H1 (cell line): Measurements from ENCODE around the gene ZBTB26. TPM values are rescaled to one million over a fixed set of nuclear protein-coding genes. Genes with fewer than 3 reads are reported as not detected.

Experiments
- CTCF ChIA-PET: fragments of 300-600 bp; sonication (Branson Sonifier 250); formaldehyde crosslinking; loops from one replicate; lab custom pipeline; 2021; ENCODE audit not compliant: partially characterized antibody; lab: Charles Lee
- POLR2A ChIA-PET: fragments of 300-600 bp; sonication (Branson Sonifier 250); formaldehyde crosslinking; loops from one replicate; lab custom pipeline; 2021; ENCODE audit warnings: inconsistent platforms; ENCODE audit not compliant: partially characterized antibody; lab: Charles Lee
- DNase-seq, 2 experiments: peaks; one replicate each; pipeline versions ENCODE4 v3.0.0 to v3.0.0-alpha.2; 2010 to 2022; ENCODE audit warnings: low spot score in 2 of 2, low read depth in 1 of 2, mixed read lengths in 1 of 2
- FAIRE-seq: peaks from 2 replicates; lab custom pipeline; 2011; peaks lifted over from hg19 to GRCh38; lab: Jason Lieb, UNC
- H2AFZ ChIP-seq: 2 replicates; pipeline ENCODE4 v1.8.1; 2012; ENCODE audit warnings: low read length, inconsistent platforms
- H2AK5ac ChIP-seq: 2 replicates; pipeline ENCODE4 v1.6.1; 2013; ENCODE audit warnings: low read depth, low read length
- H2BK120ac ChIP-seq: replicated peaks from 2 replicates; pipeline ENCODE3; 2013; ENCODE audit warnings: low read depth, low read length, inconsistent platforms
- H2BK12ac ChIP-seq: 2 replicates; pipeline ENCODE4 v1.6.1; 2013; ENCODE audit warnings: low read depth, low read length
- H2BK15ac ChIP-seq: 2 replicates; pipeline ENCODE4 v1.6.1; 2013; ENCODE audit warnings: low read length
- H2BK20ac ChIP-seq: 2 replicates; pipeline ENCODE4 v1.6.1; 2013; ENCODE audit warnings: low read length
- H2BK5ac ChIP-seq: 2 replicates; pipeline ENCODE4 v1.6.1; 2013; ENCODE audit warnings: low read depth, low read length
- H3K14ac ChIP-seq: 2 replicates; pipeline ENCODE4 v1.6.1; 2013; ENCODE audit warnings: inconsistent platforms; ENCODE audit not compliant: insufficient read length
- H3K18ac ChIP-seq: 2 replicates; pipeline ENCODE4 v1.6.1; 2013; ENCODE audit warnings: low read length; ENCODE audit errors: extremely low read depth
- H3K23ac ChIP-seq: 2 replicates; pipeline ENCODE4 v1.6.1; 2013; ENCODE audit warnings: inconsistent platforms; ENCODE audit not compliant: insufficient read length
- H3K23me2 ChIP-seq: 2 replicates; pipeline ENCODE4 v1.6.1; 2013; ENCODE audit warnings: low read depth, low read length
- H3K27ac ChIP-seq: 2 replicates; pipeline ENCODE4 v1.6.1; 2011; ENCODE audit warnings: low read depth, low read length, inconsistent platforms
- H3K27me3 ChIP-seq, 4 experiments: replicated peaks in 1 of 4; 1 replicate in 1 of 4; 2 replicates in 3 of 4; pipeline versions ENCODE4 v1.6.1 to v1.8.1; 2011 to 2013; ENCODE audit warnings: low read length in 3 of 4, mild to moderate bottlenecking in 3 of 4, inconsistent platforms in 2 of 4, mixed read lengths in 2 of 4, moderate library complexity in 1 of 4; ENCODE audit not compliant: control insufficient read depth in 3 of 4, insufficient read depth in 3 of 4; ENCODE audit errors: extremely low read depth in 1 of 4
- H3K36me3 ChIP-seq, 4 experiments: 2 replicates each; pipeline versions ENCODE4 v1.6.1 to v1.8.1; 2011 to 2013; ENCODE audit warnings: mild to moderate bottlenecking in 4 of 4, low read length in 3 of 4, moderate library complexity in 2 of 4, control low read depth in 1 of 4, inconsistent platforms in 1 of 4; ENCODE audit not compliant: insufficient read depth in 4 of 4, control insufficient read depth in 2 of 4
- H3K4ac ChIP-seq: replicated peaks from 2 replicates; pipeline ENCODE3; 2013; ENCODE audit warnings: low read length, low read depth, mixed read lengths, inconsistent platforms; ENCODE audit not compliant: insufficient read length
- H3K4me1 ChIP-seq, 4 experiments: replicated peaks in 1 of 4; 1 replicate in 1 of 4; 2 replicates in 3 of 4; pipeline versions ENCODE4 v1.6.1 to v1.8.1; 2011 to 2013; ENCODE audit warnings: low read length in 3 of 4, inconsistent platforms in 2 of 4, mixed read lengths in 1 of 4; ENCODE audit not compliant: insufficient read depth in 4 of 4, control insufficient read depth in 3 of 4
- H3K4me2 ChIP-seq, 2 experiments: 2 replicates each; pipeline versions ENCODE4 v1.6.1 to v1.8.1; 2011 to 2013; ENCODE audit warnings: low read depth in 2 of 2, low read length in 2 of 2, control low read depth in 1 of 2, inconsistent platforms in 1 of 2, mild to moderate bottlenecking in 1 of 2; ENCODE audit not compliant: insufficient read depth in 1 of 2
- H3K4me3 ChIP-seq, 4 experiments: fragments of 200-600, 300-600 bp in 1 of 4; sonication (generic), shearing (Covaris generic), sonication (Bioruptor Twin) in 1 of 4; 2 replicates each; pipeline versions ENCODE4 v1.5.1 to v1.8.1; 2011 to 2016; ENCODE audit warnings: low read length in 4 of 4, low read depth in 3 of 4, control low read depth in 2 of 4, inconsistent platforms in 2 of 4, mild to moderate bottlenecking in 2 of 4, mixed read lengths in 1 of 4, moderate library complexity in 1 of 4; ENCODE audit not compliant: insufficient read depth in 2 of 4; ENCODE audit errors: extremely low read depth in 1 of 4
- H3K56ac ChIP-seq: replicated peaks from 2 replicates; pipeline ENCODE3; 2013; ENCODE audit warnings: low read depth, mild to moderate bottlenecking, mixed read lengths, low read length, inconsistent platforms; ENCODE audit not compliant: insufficient read length
- H3K79me1 ChIP-seq: 2 replicates; pipeline ENCODE4 v1.6.1; 2013; ENCODE audit warnings: low read depth, low read length, control low read depth
- H3K79me2 ChIP-seq, 2 experiments: 2 replicates each; pipeline versions ENCODE4 v1.6.1 to v1.8.1; 2012 to 2013; ENCODE audit warnings: low read length in 2 of 2, mild to moderate bottlenecking in 2 of 2, inconsistent platforms in 1 of 2; ENCODE audit not compliant: insufficient read depth in 2 of 2, control insufficient read depth in 1 of 2
- H3K9ac ChIP-seq, 4 experiments: replicated peaks in 1 of 4; 1 replicate in 1 of 4; 2 replicates in 3 of 4; pipeline versions ENCODE4 v1.6.1 to v1.8.1; 2011 to 2013; ENCODE audit warnings: low read depth in 3 of 4, low read length in 3 of 4, control low read depth in 2 of 4, mild to moderate bottlenecking in 2 of 4, moderate library complexity in 2 of 4, inconsistent platforms in 1 of 4; ENCODE audit errors: extremely low read depth in 1 of 4
- H3K9me3 ChIP-seq, 2 experiments: 2 replicates each; pipeline versions ENCODE4 v1.6.1 to v1.8.1; 2012 to 2013; ENCODE audit warnings: mild to moderate bottlenecking in 2 of 2, moderate library complexity in 2 of 2, control low read depth in 1 of 2, inconsistent platforms in 1 of 2, low read depth in 1 of 2, low read length in 1 of 2, mixed read lengths in 1 of 2; ENCODE audit not compliant: insufficient read depth in 2 of 2
- H4K20me1 ChIP-seq, 2 experiments: replicated peaks in 1 of 2; 2 replicates each; pipeline versions ENCODE3 to v1.8.1; 2011 to 2013; ENCODE audit warnings: inconsistent platforms in 2 of 2, low read length in 2 of 2, mild to moderate bottlenecking in 1 of 2; ENCODE audit not compliant: insufficient read depth in 2 of 2, control insufficient read depth in 1 of 2
- H4K5ac ChIP-seq: 2 replicates; pipeline ENCODE4 v1.6.1; 2013; ENCODE audit warnings: low read length, low read depth, mixed read lengths, inconsistent platforms; ENCODE audit not compliant: insufficient read length
- H4K8ac ChIP-seq: 2 replicates; pipeline ENCODE4 v1.8.0; 2013; ENCODE audit warnings: mild to moderate bottlenecking, moderate library complexity, low read length, inconsistent platforms; ENCODE audit not compliant: insufficient read depth; ENCODE audit errors: extremely low read depth
- H4K91ac ChIP-seq: replicated peaks from 2 replicates; pipeline ENCODE3; 2013; ENCODE audit warnings: low read length, mixed read lengths, inconsistent platforms; ENCODE audit not compliant: insufficient read length
- EP300 ChIP-seq, 2 experiments: IDR thresholded peaks; 1 replicate in 1 of 2; 2 replicates in 1 of 2; pipeline ENCODE4 v1.6.1; 2011 to 2012; ENCODE audit warnings: low read depth in 2 of 2, low read length in 2 of 2, mild to moderate bottlenecking in 2 of 2, borderline replicate concordance in 1 of 2, inconsistent platforms in 1 of 2, moderate library complexity in 1 of 2
- JUND ChIP-seq: IDR thresholded peaks from 2 replicates; pipeline ENCODE4 v1.6.1; 2011; ENCODE audit warnings: mild to moderate bottlenecking, improper control_type of control experiment, low read length
- KDM1A ChIP-seq: fragments of 200-600, 300-600 bp; sonication (generic); IDR thresholded peaks from 2 replicates; pipeline ENCODE4 v1.7.1; 2016; ENCODE audit warnings: mild to moderate bottlenecking, low read length, borderline replicate concordance
- SIN3A ChIP-seq, 2 experiments: IDR thresholded peaks in 1 of 2; conservative IDR thresholded peaks in 1 of 2; 2 replicates each; pipeline ENCODE4 v1.6.1; 2011 to 2012; ENCODE audit warnings: low read length in 2 of 2, improper control_type of control experiment in 1 of 2, low read depth in 1 of 2, mild to moderate bottlenecking in 1 of 2
- SIRT6 ChIP-seq: IDR thresholded peaks from one replicate; pipeline ENCODE4 v1.7.1; 2012; ENCODE audit warnings: low read length, inconsistent platforms
- ZNF274 ChIP-seq: IDR thresholded peaks from 2 replicates; pipeline ENCODE4 v1.7.0; 2012; ENCODE audit warnings: low read length, borderline replicate concordance; ENCODE audit errors: extremely low read depth
- WGBS, 2 experiments: shearing (Covaris generic) in 1 of 2; methylation state at CpG; one replicate each; pipeline versions ENCODE4 v1.1.6 to v1.1.7; 2013 to 2015; ENCODE audit warnings: low lambda C conversion rate in 2 of 2, mixed read lengths in 2 of 2, inconsistent platforms in 1 of 2, low coverage in 1 of 2, missing lambda C conversion rate in 1 of 2; ENCODE audit not compliant: insufficient replicate concordance in 2 of 2, insufficient coverage in 1 of 2, insufficient read length in 1 of 2; ENCODE audit errors: extremely low coverage in 1 of 2, missing lambda C conversion rate in 1 of 2; 5-methylcytosine and 5-hydroxymethylcytosine counted together
- polyA plus RNA-seq, 7 experiments: library from polyadenylated mRNA; depleted of rRNA in 3 of 7; stranded (reverse) in 5 of 7; unstranded in 2 of 7; fragments of >200 nt in 5 of 7; fragments of 200-250 nt in 2 of 7; gene quantifications; 1 replicate in 5 of 7; 2 replicates in 1 of 7; 4 replicates in 1 of 7; pipeline versions ENCODE4 v1.2.1 to v1.2.3, GENCODE V29; 2011 to 2013; ENCODE audit warnings: missing spikeins in 2 of 7, mixed read lengths in 2 of 7
- total RNA-seq: library from RNA; stranded (reverse); fragmentation: NEBNext Ultra II Directional; extraction: Animal tissue kit (Norgen Biotek cat#: 25700); gene quantifications from 2 replicates; pipeline ENCODE4 v1.2.1, GENCODE V29; 2021

The ZBTB26 gene
- total and polyA plus RNA-seq, 2 of the 8 experiments (the other 6 are each of a cell fraction or from before 2014, with no cell fraction given) = 5.7 to 7.4 TPM

DNA sequence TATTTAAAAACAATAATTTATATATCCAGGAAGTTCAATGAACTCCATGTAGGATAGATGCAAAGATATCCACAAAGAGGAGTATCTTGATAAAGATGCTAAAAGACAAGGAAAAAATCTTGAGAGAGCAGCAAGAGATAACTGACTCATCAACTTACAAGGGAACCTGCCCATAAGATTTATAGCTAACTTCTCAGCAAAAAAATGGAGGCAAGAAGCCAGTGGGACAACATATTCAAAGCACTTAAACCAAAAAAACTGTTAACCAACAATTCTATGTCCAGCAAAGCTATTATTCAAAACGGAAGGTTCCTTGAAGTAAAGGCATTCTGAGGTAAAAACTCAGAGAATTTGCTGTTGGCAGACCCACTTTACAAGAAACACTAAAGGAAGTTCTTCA lies 29.8 kb upstream of the ZBTB26 start:
- no peak overlapping the region for H2BK12ac ChIP-seq
- 84% methylated on average over 1 of the region's 1 CpG; no CpG with 5 or more reads in 1 of the 2 experiments for WGBS, 2 experiments
- H2BK15ac ChIP-seq = no peak overlapping the region
- no peaks in the 10 kb centered on the region for H3K27me3 ChIP-seq
- H2BK5ac ChIP-seq = no peak overlapping the region
- no peak overlapping the region for H3K18ac ChIP-seq
- no peak overlapping the region for H2BK20ac ChIP-seq
- H3K36me3 ChIP-seq = peaks cover 0 to 25% (median 6%) of the 10 kb centered on the region in 4 experiments; a peak in 5 of 8 replicates
- no peak overlapping the region for H3K4ac ChIP-seq
- H3K23ac ChIP-seq = no peak overlapping the region
- H3K14ac ChIP-seq = no peak overlapping the region
- H4K91ac ChIP-seq = no peak overlapping the region
- DNase-seq (no peak), FAIRE-seq (no peak)
- no peak overlapping the region for H2BK120ac ChIP-seq
- CTCF ChIA-PET = interaction anchor here (1.3 to 1.8 kb wide), 3 partner anchors 13 to 30 kb away, joined by 4 to 6 read pairs (median 4); no protein-coding TSS in a partner anchor
- H3K23me2 ChIP-seq = no peaks in the 10 kb centered on the region
- H3K56ac ChIP-seq = no peak overlapping the region
- POLR2A ChIA-PET = interaction anchor here (1.3 to 2.1 kb wide), 3 partner anchors 10 to 30 kb away, joined by 3 to 6 read pairs (median 6); partner anchors contain the start of gene ZBTB26
- no peak overlapping the region for H3K9ac ChIP-seq
- H2AK5ac ChIP-seq = no peak overlapping the region
- no peak overlapping the region for H3K27ac ChIP-seq
- H3K4me3 ChIP-seq = no peak overlapping the region
- H4K8ac ChIP-seq = no peak overlapping the region
- H2AFZ ChIP-seq = no peak overlapping the region
- H3K79me1 ChIP-seq = no peaks in the 10 kb centered on the region; the same call in 1 of the 2 replicates
- no peak overlapping the region for H4K5ac ChIP-seq
- H3K9me3 ChIP-seq = no peaks in the 10 kb centered on the region
- no peak overlapping the region for H3K4me2 ChIP-seq
- peaks cover 0 to 2% of the 10 kb centered on the region in 2 experiments for H4K20me1 ChIP-seq
- no peaks in the 10 kb centered on the region for H3K4me1 ChIP-seq
- H3K79me2 ChIP-seq = peaks cover 0 to 10% of the 10 kb centered on the region in 2 experiments; a peak in 2 of 4 replicates
- TF ChIP-seq SIN3A (conservative IDR thresholded peaks at IDR 0.05 in 1 of 2, IDR thresholded peaks at IDR 0.05 in 1 of 2; ENCODE audit: low read depth in 1 of 2, low read length in 2 of 2) (no peak), JUND (no peak), EP300 (IDR thresholded peaks at IDR 0.05; ENCODE audit: borderline replicate concordance in 1 of 2, low read depth in 2 of 2, low read length in 2 of 2) (no peak), ZNF274 (no peak), KDM1A (no peak), SIRT6 (no peak)
